Uterus (tissue), 4 donors: ENCODE measurements around the gene FSD1. TPM values are rescaled to one million over a fixed set of nuclear protein-coding genes. Genes with fewer than 3 reads are reported as not detected.

ENCODE experiments used
- DNase-seq, 2 donors: peaks; one replicate each; pipeline ENCODE4 v3.0.0-alpha.2; 2019 to 2020
- H3K27ac ChIP-seq, 2 donors: fragments of 200-600 bp; sonication (generic); 1 replicate in 1 of 2; 2 replicates in 1 of 2; pipeline ENCODE4 v1.5.1; 2016 to 2018
- H3K27me3 ChIP-seq, 2 donors: fragments of 200-600 bp; sonication (generic); one replicate each; pipeline ENCODE4 v1.5.1; 2018 to 2019; ENCODE audit warnings: control low read depth in 1 of 2
- H3K36me3 ChIP-seq, 2 donors: fragments of 200-600 bp; sonication (generic); one replicate each; pipeline ENCODE4 v1.5.1; 2019; ENCODE audit warnings: control low read depth in 1 of 2
- H3K4me1 ChIP-seq, 2 donors: fragments of 200-600 bp; sonication (generic); one replicate each; pipeline ENCODE4 v1.5.1; 2018 to 2019; ENCODE audit warnings: control low read depth in 1 of 2
- H3K4me3 ChIP-seq, 2 donors: fragments of 200-600 bp; sonication (generic); 1 replicate in 1 of 2; 2 replicates in 1 of 2; pipeline ENCODE4 v1.5.1; 2018 to 2019; ENCODE audit warnings: mild to moderate bottlenecking in 1 of 2
- H3K9me3 ChIP-seq, 2 donors: fragments of 200-600 bp; sonication (generic); one replicate each; pipeline ENCODE4 v1.5.1; 2019; ENCODE audit warnings: control low read depth in 1 of 2
- CTCF ChIP-seq, 4 experiments: fragments of 200-600 bp in 2 of 4; fragments of 450-650 bp in 2 of 4; sonication (generic) in 2 of 4; IDR thresholded peaks; one replicate each; pipeline ENCODE4 v1.5.1; 2016 to 2019; ENCODE audit warnings: antibody characterized with exemption in 4 of 4, mild to moderate bottlenecking in 2 of 4, moderate library complexity in 1 of 4
- POLR2A ChIP-seq, 2 donors: fragments of 450-650 bp; IDR thresholded peaks; one replicate each; pipeline ENCODE4 v1.6.1; 2016; ENCODE audit warnings: antibody characterized with exemption in 2 of 2, mild to moderate bottlenecking in 1 of 2, moderate library complexity in 1 of 2
- intact Hi-C: fragments of 100-400 bp; cut with DNase I; formaldehyde crosslinking; loops from one replicate; pipeline ENCODE4 v1.15.1; 2023; ENCODE audit warnings: low total_unique reads
- total RNA-seq, 4 donors: library from RNA; depleted of rRNA in 3 of 4; stranded (reverse); fragments of >200 nt in 3 of 4; gene quantifications; one replicate each; pipeline versions ENCODE4 v1.1.0 to v1.2.4, GENCODE V29; 2014 to 2023
- donor health status: DM: yes; HTN: yes; CAD: no.

Gene FSD1
- total RNA-seq, 4 donors from 2014 or later, result 3.1 TPM; not detected in 3

GRCh38 chr19:4300589-4300988 lies 3.8 kb upstream of the FSD1 start:
- TF ChIP-seq CTCF (IDR thresholded peaks at IDR 0.05) (no peak), POLR2A (IDR thresholded peaks at IDR 0.05) (no peak)
- Histone ChIP-seq H3K9me3 (no peaks in the 10 kb centered on the region), H3K27ac (no peak overlapping the region), H3K4me1 (no peaks in the 10 kb centered on the region), H3K4me3 (no peak overlapping the region), H3K36me3 (no peaks in the 10 kb centered on the region), H3K27me3 (peaks cover 0 to 4% of the 10 kb centered on the region in 2 donors)
- no peak for DNase-seq
- intact Hi-C loops, result no loop called here

GRCh38 chr19:4301590-4302242 lies 2.7 kb upstream of the FSD1 start:
- Histone ChIP-seq H3K9me3 (no peaks in the 10 kb centered on the region), H3K4me3 (no peak overlapping the region), H3K27me3 (peaks cover 0 to 4% of the 10 kb centered on the region in 2 donors), H3K27ac (no peak overlapping the region), H3K4me1 (no peaks in the 10 kb centered on the region), H3K36me3 (no peaks in the 10 kb centered on the region)
- no peak for DNase-seq
- intact Hi-C loops, result no loop called here
- TF ChIP-seq POLR2A (IDR thresholded peaks at IDR 0.05) (no peak), CTCF (IDR thresholded peaks at IDR 0.05) (no peak)

GRCh38 chr19:4302243-4302640 lies 2.2 kb upstream of the FSD1 start, which contains the start of gene TMIGD2:
Gene TMIGD2, minus strand, starts transcription at chr19:4302389. Its CDS starts 4 bp downstream, at chr19:4302385.
- intact Hi-C loops, result no loop called here
- TF ChIP-seq POLR2A (IDR thresholded peaks at IDR 0.05) (no peak), CTCF (IDR thresholded peaks at IDR 0.05) (no peak)
- H3K4me1 ChIP-seq, result no peaks in the 10 kb centered on the region

GRCh38 chr19:4303819-4304537 lies 420 bp upstream of the FSD1 start:
- intact Hi-C loops, result no loop called here
- no peak overlapping the region for H3K27ac ChIP-seq
- no peaks in the 10 kb centered on the region for H3K36me3 ChIP-seq
- H3K4me3 ChIP-seq, result no peak overlapping the region
- no peak for DNase-seq
- no peaks in the 10 kb centered on the region for H3K4me1 ChIP-seq
- peaks cover 0 to 4% of the 10 kb centered on the region in 2 donors for H3K27me3 ChIP-seq
- TF ChIP-seq CTCF (IDR thresholded peaks at IDR 0.05) (no peak), POLR2A (IDR thresholded peaks at IDR 0.05) (no peak)
- H3K9me3 ChIP-seq, result no peaks in the 10 kb centered on the region

More at GRCh38 chr19:4302243-4302640, 2.2 kb upstream of the FSD1 start, which contains the start of gene TMIGD2:
- peaks cover 0 to 4% of the 10 kb centered on the region in 2 donors for H3K27me3 ChIP-seq
- H3K36me3 ChIP-seq, result no peaks in the 10 kb centered on the region
- no peak within 1 kb of the TSS for H3K4me3 ChIP-seq
- no peak for DNase-seq
- H3K9me3 ChIP-seq, result no peaks in the 10 kb centered on the region
- H3K27ac ChIP-seq, result no peak within 1 kb of the TSS

- intact Hi-C loops, result no loop called here
Measured at GRCh38 chr19:4305257-4305612, 837 bp downstream of the FSD1 start.

More at GRCh38 chr19:4305257-4305612, 837 bp downstream of the FSD1 start:
- H3K4me3 ChIP-seq, result no peak overlapping the region
- H3K36me3 ChIP-seq, result no peaks in the 10 kb centered on the region
- no peaks in the 10 kb centered on the region for H3K9me3 ChIP-seq
- no peak for TF ChIP-seq POLR2A (IDR thresholded peaks at IDR 0.05)
- TF ChIP-seq CTCF (IDR thresholded peaks at IDR 0.05), result no peak
- peaks cover 0 to 4% of the 10 kb centered on the region in 2 donors for H3K27me3 ChIP-seq
- H3K27ac ChIP-seq, result no peak overlapping the region
- no peak for DNase-seq
- H3K4me1 ChIP-seq, result no peaks in the 10 kb centered on the region
